H9 (cell line): ENCODE results near the gene LIMS2. TPM values are rescaled to one million over a fixed set of nuclear protein-coding genes. Genes with fewer than 3 reads are reported as not detected.

Experiments
- DNase-seq: peaks from one replicate; pipeline ENCODE4 v3.0.0-alpha.2; 2017
- H2AFZ ChIP-seq: one replicate; pipeline ENCODE4 v1.6.1; 2013; ENCODE audit warnings: mild to moderate bottlenecking, low read length, control low read depth, moderate library complexity
- H2AK5ac ChIP-seq: 2 replicates; pipeline ENCODE4 v1.6.1; 2013; ENCODE audit warnings: low read length, control low read depth, mixed read lengths; ENCODE audit not compliant: insufficient read length
- H2BK120ac ChIP-seq: one replicate; pipeline ENCODE4 v1.6.1; 2013; ENCODE audit warnings: low read depth, mild to moderate bottlenecking, low read length, control low read depth, inconsistent platforms; ENCODE audit not compliant: poor library complexity, severe bottlenecking
- H2BK12ac ChIP-seq: 2 replicates; pipeline ENCODE4 v1.6.1; 2013; ENCODE audit warnings: low read length, control low read depth, mixed read lengths, low read depth; ENCODE audit not compliant: insufficient read length
- H2BK15ac ChIP-seq: 2 replicates; pipeline ENCODE4 v1.6.1; 2013; ENCODE audit warnings: low read depth, low read length, control low read depth
- H2BK20ac ChIP-seq: one replicate; pipeline ENCODE4 v1.6.1; 2013; ENCODE audit warnings: low read depth, mild to moderate bottlenecking, low read length, control low read depth, inconsistent platforms; ENCODE audit not compliant: poor library complexity, severe bottlenecking
- H2BK5ac ChIP-seq: 2 replicates; pipeline ENCODE4 v1.6.1; 2013; ENCODE audit warnings: low read length, control low read depth, mixed read lengths; ENCODE audit not compliant: insufficient read length
- H3K14ac ChIP-seq: 2 replicates; pipeline ENCODE4 v1.6.1; 2013; ENCODE audit warnings: low read length, control low read depth; ENCODE audit not compliant: insufficient read depth
- H3K18ac ChIP-seq: 2 replicates; pipeline ENCODE4 v1.6.1; 2013; ENCODE audit warnings: low read depth, mild to moderate bottlenecking, mixed read lengths, low read length, control low read depth; ENCODE audit not compliant: insufficient read length
- H3K23ac ChIP-seq: 2 replicates; pipeline ENCODE4 v1.6.1; 2013; ENCODE audit warnings: low read length, control low read depth, mixed read lengths, low read depth; ENCODE audit not compliant: insufficient read length
- H3K23me2 ChIP-seq: 2 replicates; pipeline ENCODE4 v1.6.1; 2013; ENCODE audit warnings: low read depth, mild to moderate bottlenecking, mixed read lengths, low read length, control low read depth; ENCODE audit not compliant: insufficient read length, poor library complexity, severe bottlenecking
- H3K27ac ChIP-seq: 2 replicates; pipeline ENCODE4 v1.5.1; 2013; ENCODE audit warnings: low read length, control low read depth, mixed read lengths, low read depth; ENCODE audit not compliant: insufficient read length
- H3K27me3 ChIP-seq: 2 replicates; pipeline ENCODE4 v1.6.1; 2013; ENCODE audit warnings: low read length, control low read depth, inconsistent platforms; ENCODE audit not compliant: insufficient read depth
- H3K4ac ChIP-seq: 2 replicates; pipeline ENCODE4 v1.6.1; 2013; ENCODE audit warnings: low read depth, mild to moderate bottlenecking, control low read depth, inconsistent platforms, low read length, moderate library complexity
- H3K4me1 ChIP-seq: 2 replicates; pipeline ENCODE4 v1.6.1; 2013; ENCODE audit warnings: low read length, control low read depth, inconsistent platforms; ENCODE audit not compliant: insufficient read depth
- H3K4me2 ChIP-seq: 2 replicates; pipeline ENCODE4 v1.6.1; 2013; ENCODE audit warnings: low read length, control low read depth, mixed read lengths; ENCODE audit not compliant: insufficient read length, insufficient read depth
- H3K56ac ChIP-seq: 2 replicates; pipeline ENCODE4 v1.6.1; 2013; ENCODE audit warnings: low read depth, mild to moderate bottlenecking, mixed read lengths, low read length, control low read depth; ENCODE audit not compliant: insufficient read length
- H3K79me1 ChIP-seq: 2 replicates; pipeline ENCODE4 v1.6.1; 2013; ENCODE audit warnings: low read depth, mild to moderate bottlenecking, moderate library complexity, low read length, control low read depth, inconsistent platforms; ENCODE audit not compliant: insufficient read depth, poor library complexity, severe bottlenecking
- H3K79me2 ChIP-seq: 2 replicates; pipeline ENCODE4 v1.6.1; 2013; ENCODE audit warnings: low read length, control low read depth, inconsistent platforms; ENCODE audit not compliant: insufficient read depth
- H3K9ac ChIP-seq: 2 replicates; pipeline ENCODE4 v1.6.1; 2013; ENCODE audit warnings: low read length, control low read depth, mixed read lengths; ENCODE audit not compliant: insufficient read length; ENCODE audit errors: extremely low read depth
- H3K9me3 ChIP-seq: one replicate; pipeline ENCODE4 v1.6.1; 2013; ENCODE audit warnings: low read depth, low read length, inconsistent platforms; ENCODE audit not compliant: control insufficient read depth
- H3T11ph ChIP-seq: one replicate; pipeline ENCODE4 v1.6.1; 2013; ENCODE audit warnings: mild to moderate bottlenecking, low read length, control low read depth, inconsistent platforms
- H4K20me1 ChIP-seq: one replicate; pipeline ENCODE4 v1.6.1; 2013; ENCODE audit not compliant: control insufficient read depth, insufficient read length, insufficient read depth
- H4K5ac ChIP-seq: 2 replicates; pipeline ENCODE4 v1.6.1; 2013; ENCODE audit warnings: low read depth, mild to moderate bottlenecking, mixed read lengths, low read length, control low read depth; ENCODE audit not compliant: insufficient read length
- H4K8ac ChIP-seq: replicated peaks from 2 replicates; pipeline ENCODE4 v1.6.1; 2013; ENCODE audit warnings: low read length, control low read depth, mixed read lengths, low read depth; ENCODE audit not compliant: insufficient read length
- H4K91ac ChIP-seq: 2 replicates; pipeline ENCODE4 v1.6.1; 2013; ENCODE audit warnings: low read depth, mild to moderate bottlenecking, moderate library complexity, mixed read lengths, low read length, control low read depth; ENCODE audit not compliant: insufficient read length
- H3K27ac Mint-ChIP-seq, 3 experiments: 2 replicates in 2 of 3; 3 replicates in 1 of 3; pipeline ENCODE4 v1.8.0; 2020 to 2021; ENCODE audit warnings: mixed read lengths in 3 of 3, mild to moderate bottlenecking in 1 of 3, moderate library complexity in 1 of 3
- H3K27me3 Mint-ChIP-seq: 2 replicates; pipeline ENCODE4 v1.8.0; 2021; ENCODE audit warnings: low read depth, mild to moderate bottlenecking, moderate library complexity, mixed read lengths
- H3K36me3 Mint-ChIP-seq, 3 experiments: 2 replicates in 2 of 3; 3 replicates in 1 of 3; pipeline ENCODE4 v1.8.0; 2020 to 2021; ENCODE audit warnings: low read depth in 3 of 3, mixed read lengths in 3 of 3; ENCODE audit not compliant: insufficient read depth in 1 of 3
- H3K4me1 Mint-ChIP-seq, 2 experiments: 2 replicates each; pipeline ENCODE4 v1.8.0; 2020; ENCODE audit warnings: mixed read lengths in 2 of 2
- H3K4me3 Mint-ChIP-seq, 2 experiments: 2 replicates in 1 of 2; 3 replicates in 1 of 2; pipeline ENCODE4 v1.8.0; 2020 to 2021; ENCODE audit warnings: mild to moderate bottlenecking in 2 of 2, mixed read lengths in 2 of 2, moderate library complexity in 1 of 2
- H3K9me3 Mint-ChIP-seq, 2 experiments: 2 replicates in 1 of 2; 3 replicates in 1 of 2; pipeline ENCODE4 v1.8.0; 2020; ENCODE audit warnings: mild to moderate bottlenecking in 2 of 2, mixed read lengths in 2 of 2, moderate library complexity in 1 of 2
- WGBS: extraction: QIAGEN DNeasy Blood & Tissue Kit; methylation state at CpG from one replicate; pipeline ENCODE4 v1.1.7; 2013; ENCODE audit warnings: missing lambda C conversion rate, low lambda C conversion rate, mixed read lengths; ENCODE audit not compliant: insufficient read length; ENCODE audit errors: extremely low coverage; 5-methylcytosine and 5-hydroxymethylcytosine counted together
- total RNA-seq: library from RNA; stranded (reverse); gene quantifications from 2 replicates; pipeline ENCODE4 v1.2.1, GENCODE V29; 2021
- TF ChIP-seq, protein P1 (sequence below): fragments of 200-600 bp; sonication (generic); conservative IDR thresholded peaks from 3 replicates; pipeline ENCODE4 v1.8.0; 2021; ENCODE audit warnings: antibody characterized with exemption, mild to moderate bottlenecking

LIMS2 gene
- total RNA-seq, 1 experiment from 2014 or later, result 5.9 TPM

DNA sequence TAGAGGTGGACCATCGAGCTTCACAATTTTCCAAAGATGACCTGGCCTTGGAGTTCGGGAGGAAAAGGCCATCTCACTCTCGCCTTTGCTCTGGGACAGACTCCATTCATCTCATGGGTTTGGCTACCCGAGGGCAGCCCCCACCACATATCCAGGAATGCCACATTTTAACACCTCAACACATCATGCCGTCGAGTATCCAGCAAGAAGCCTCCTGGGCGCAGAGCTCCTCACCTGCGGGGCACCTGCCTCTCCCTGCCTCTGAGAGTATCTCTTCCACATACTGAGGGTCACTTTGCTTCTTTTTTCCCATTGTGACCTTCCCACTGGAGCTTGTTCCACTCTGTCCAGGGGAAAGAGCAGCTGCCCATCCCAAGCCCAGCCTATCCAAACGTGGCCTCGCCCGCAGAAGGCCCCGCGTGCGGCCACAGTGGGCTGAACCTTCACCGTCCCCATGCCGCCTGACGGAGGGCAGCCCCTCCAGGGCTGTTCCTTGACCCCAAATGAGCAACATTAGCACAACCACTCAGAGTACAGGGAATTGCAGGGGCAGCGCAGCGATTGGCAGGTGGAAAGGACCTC, 5.5 kb upstream of the LIMS2 start:
- H2BK120ac ChIP-seq, result no peak overlapping the region
- H2BK15ac ChIP-seq, result no peak overlapping the region
- H3K27me3 Mint-ChIP-seq, result peaks cover 46% of the 10 kb centered on the region
- no peak overlapping the region for H3K14ac ChIP-seq
- no peak overlapping the region for H4K5ac ChIP-seq
- H3K56ac ChIP-seq, result no peak overlapping the region
- H2BK12ac ChIP-seq, result no peak overlapping the region
- H3K27me3 ChIP-seq, result peaks cover 8% of the 10 kb centered on the region; the same call in 1 of the 2 replicates
- TF ChIP-seq, protein P1, sequence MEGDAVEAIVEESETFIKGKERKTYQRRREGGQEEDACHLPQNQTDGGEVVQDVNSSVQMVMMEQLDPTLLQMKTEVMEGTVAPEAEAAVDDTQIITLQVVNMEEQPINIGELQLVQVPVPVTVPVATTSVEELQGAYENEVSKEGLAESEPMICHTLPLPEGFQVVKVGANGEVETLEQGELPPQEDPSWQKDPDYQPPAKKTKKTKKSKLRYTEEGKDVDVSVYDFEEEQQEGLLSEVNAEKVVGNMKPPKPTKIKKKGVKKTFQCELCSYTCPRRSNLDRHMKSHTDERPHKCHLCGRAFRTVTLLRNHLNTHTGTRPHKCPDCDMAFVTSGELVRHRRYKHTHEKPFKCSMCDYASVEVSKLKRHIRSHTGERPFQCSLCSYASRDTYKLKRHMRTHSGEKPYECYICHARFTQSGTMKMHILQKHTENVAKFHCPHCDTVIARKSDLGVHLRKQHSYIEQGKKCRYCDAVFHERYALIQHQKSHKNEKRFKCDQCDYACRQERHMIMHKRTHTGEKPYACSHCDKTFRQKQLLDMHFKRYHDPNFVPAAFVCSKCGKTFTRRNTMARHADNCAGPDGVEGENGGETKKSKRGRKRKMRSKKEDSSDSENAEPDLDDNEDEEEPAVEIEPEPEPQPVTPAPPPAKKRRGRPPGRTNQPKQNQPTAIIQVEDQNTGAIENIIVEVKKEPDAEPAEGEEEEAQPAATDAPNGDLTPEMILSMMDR, result no peak
- no peak overlapping the region for H3K4me2 ChIP-seq
- no peak overlapping the region for H2AFZ ChIP-seq
- no peak overlapping the region for H3K18ac ChIP-seq
- H3K23ac ChIP-seq, result no peak overlapping the region
- H3K4me3 Mint-ChIP-seq, result 0 out of 5 replicates have a peak overlapping the region, but pooled peaks of 1 of the 2 experiments have one; percentile 39
- no peak overlapping the region for H4K91ac ChIP-seq
- peaks cover 3% of the 10 kb centered on the region for H3K23me2 ChIP-seq
- no peaks in the 10 kb centered on the region for H3K79me2 ChIP-seq
- H3K4me1 Mint-ChIP-seq, result peaks cover 10 to 17% of the 10 kb centered on the region in 2 experiments
- DNase-seq, result peak; percentile 25
- H3T11ph ChIP-seq, result no peak overlapping the region
- WGBS, result no CpG with 5 or more reads among the region's 19 CpGs
- no peaks in the 10 kb centered on the region; a peak in 1 of 7 replicates for H3K36me3 Mint-ChIP-seq
- no peaks in the 10 kb centered on the region for H3K9me3 Mint-ChIP-seq
- no peaks in the 10 kb centered on the region for H4K20me1 ChIP-seq
- H3K9me3 ChIP-seq, result no peaks in the 10 kb centered on the region
- H3K27ac ChIP-seq, result no peak overlapping the region
- H3K4ac ChIP-seq, result no peak overlapping the region
- H4K8ac ChIP-seq, result no peak overlapping the region
- H3K27ac Mint-ChIP-seq, result no peak overlapping the region
- no peak overlapping the region for H3K9ac ChIP-seq
- H2BK5ac ChIP-seq, result no peak overlapping the region
- H3K79me1 ChIP-seq, result no peaks in the 10 kb centered on the region
- H3K4me1 ChIP-seq, result no peaks in the 10 kb centered on the region; the same call in 1 of the 2 replicates
- H2AK5ac ChIP-seq, result no peak overlapping the region
- no peak overlapping the region for H2BK20ac ChIP-seq
